Keratinocyte (primary cell): ENCODE measurements around the gene FANCB. TPM values are rescaled to one million over a fixed set of nuclear protein-coding genes. Genes with fewer than 3 reads are reported as not detected.

Experiments
- DNase-seq: peaks from one replicate; pipeline ENCODE4 v3.0.0-alpha.2; 2011; ENCODE audit warnings: low read depth, missing footprints, low spot score
- FAIRE-seq: peaks from 2 replicates; lab custom pipeline; 2011; peaks lifted over from hg19 to GRCh38; lab: Jason Lieb, UNC
- H2AFZ ChIP-seq: 2 replicates; pipeline ENCODE4 v1.6.0; 2012; ENCODE audit warnings: low read length, control low read depth, inconsistent platforms; ENCODE audit not compliant: control insufficient read depth
- H3K27ac ChIP-seq: 2 replicates; pipeline ENCODE4 v1.5.1; 2011; ENCODE audit warnings: low read length; ENCODE audit not compliant: control insufficient read depth, insufficient read depth
- H3K27me3 ChIP-seq: 3 replicates; pipeline ENCODE4 v1.6.0; 2011; ENCODE audit warnings: low read length; ENCODE audit not compliant: control insufficient read depth, insufficient read depth; ENCODE audit errors: extremely low read depth
- H3K36me3 ChIP-seq, 2 experiments: 2 replicates in 1 of 2; 3 replicates in 1 of 2; pipeline ENCODE4 v1.5.1; 2011; ENCODE audit warnings: low read length in 2 of 2, mild to moderate bottlenecking in 1 of 2; ENCODE audit not compliant: control insufficient read depth in 2 of 2, insufficient read depth in 2 of 2; ENCODE audit errors: extremely low read depth in 1 of 2
- H3K4me1 ChIP-seq: 3 replicates; pipeline ENCODE4 v1.5.1; 2011; ENCODE audit warnings: low read length; ENCODE audit not compliant: control insufficient read depth, insufficient read depth; ENCODE audit errors: extremely low read depth
- H3K4me2 ChIP-seq: 3 replicates; pipeline ENCODE4 v1.6.0; 2011; ENCODE audit warnings: low read depth, low read length; ENCODE audit not compliant: control insufficient read depth, insufficient read depth; ENCODE audit errors: extremely low read depth
- H3K4me3 ChIP-seq, 3 experiments: fragments of 200-600 bp in 1 of 3; sonication (generic) in 1 of 3; 2 replicates in 2 of 3; 3 replicates in 1 of 3; pipeline ENCODE4 v1.5.1; 2011 to 2016; ENCODE audit warnings: low read length in 3 of 3, mild to moderate bottlenecking in 3 of 3, control low read depth in 2 of 3, inconsistent platforms in 1 of 3, low read depth in 1 of 3, mixed read lengths in 1 of 3, mixed run types in 1 of 3, moderate library complexity in 1 of 3; ENCODE audit not compliant: control insufficient read depth in 2 of 3, insufficient read depth in 2 of 3; ENCODE audit errors: extremely low read depth in 1 of 3
- H3K79me2 ChIP-seq: 2 replicates; pipeline ENCODE4 v1.6.0; 2012; ENCODE audit warnings: low read length; ENCODE audit not compliant: control insufficient read depth, insufficient read depth
- H3K9ac ChIP-seq: 3 replicates; pipeline ENCODE4 v1.6.0; 2011; ENCODE audit warnings: low read length; ENCODE audit not compliant: control insufficient read depth, insufficient read depth; ENCODE audit errors: extremely low read depth
- H3K9me1 ChIP-seq: 3 replicates; pipeline ENCODE4 v1.6.0; 2011; ENCODE audit warnings: low read length; ENCODE audit not compliant: control insufficient read depth, insufficient read depth; ENCODE audit errors: extremely low read depth
- H3K9me3 ChIP-seq: 2 replicates; pipeline ENCODE4 v1.5.1; 2012; ENCODE audit warnings: low read depth, low read length; ENCODE audit not compliant: control insufficient read depth
- H4K20me1 ChIP-seq: 3 replicates; pipeline ENCODE4 v1.6.0; 2011; ENCODE audit warnings: low read length; ENCODE audit not compliant: control insufficient read depth, insufficient read depth; ENCODE audit errors: extremely low read depth
- EZH2 ChIP-seq: IDR thresholded peaks from one replicate; pipeline ENCODE4 v1.6.1; 2012; ENCODE audit warnings: inconsistent platforms, mild to moderate bottlenecking, low read length, moderate library complexity
- dilution Hi-C: fragments of 300-500 bp; cut with MboI; formaldehyde crosslinking; loops from one replicate; pipeline ENCODE4 v1.7.0; 2020; ENCODE audit warnings: low sequenced_read_pairs; ENCODE audit not compliant: extremely low pct_ligation_motif_present
- polyA plus RNA-seq, 5 experiments: library from polyadenylated mRNA; depleted of rRNA in 3 of 5; stranded (reverse) in 3 of 5; stranded (forward) in 1 of 5; unstranded in 1 of 5; fragments of >200 nt; gene quantifications; 1 replicate in 1 of 5; 2 replicates in 3 of 5; 3 replicates in 1 of 5; pipeline versions ENCODE4 v1.2.1 to v1.2.3, GENCODE V29; 2011 to 2012; ENCODE audit warnings: missing spikeins in 2 of 5, low read depth in 1 of 5, low replicate concordance in 1 of 5
- TF ChIP-seq, protein P1 (sequence below), 3 experiments: IDR thresholded peaks in 1 of 3; conservative IDR thresholded peaks in 1 of 3; optimal IDR thresholded peaks in 1 of 3; 2 replicates in 2 of 3; 3 replicates in 1 of 3; pipeline versions ENCODE3 to v1.5.1; 2011; ENCODE audit warnings: low read length in 3 of 3, mild to moderate bottlenecking in 3 of 3, moderate library complexity in 2 of 3, control low read depth in 1 of 3, inconsistent platforms in 1 of 3; ENCODE audit not compliant: insufficient read depth in 2 of 3; ENCODE audit errors: extremely low read depth in 1 of 3

FANCB gene
- polyA plus RNA-seq, 1 donor (not counting 4 experiments of a cell fraction or from before 2014, with no cell fraction given): 3.9 TPM

DNA sequence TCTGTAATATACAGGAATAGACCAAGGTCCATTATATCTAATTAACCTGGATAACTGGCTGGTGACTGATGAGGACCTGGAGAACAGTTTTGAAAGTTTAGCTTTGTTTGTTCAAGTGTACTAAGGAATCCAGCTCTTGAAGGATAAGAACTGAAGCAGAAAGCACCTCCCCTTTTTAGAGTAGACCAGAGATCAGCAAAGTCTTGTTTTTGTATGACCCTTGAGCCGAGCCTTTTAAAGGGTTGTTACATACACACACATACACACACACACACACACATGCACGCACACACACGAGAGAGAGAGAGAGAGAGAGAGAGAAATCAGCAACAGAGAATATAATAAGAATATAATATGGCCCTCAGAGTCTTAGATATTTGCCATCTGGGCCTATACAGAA is 13.4 kb upstream of the FANCB start:
- Histone ChIP-seq H3K36me3 (no peaks in the 10 kb centered on the region), H3K4me3 (no peak overlapping the region), H2AFZ (no peak overlapping the region), H3K9me3 (no peaks in the 10 kb centered on the region), H3K27ac (no peak overlapping the region), H3K9ac (no peak overlapping the region), H3K79me2 (no peaks in the 10 kb centered on the region), H3K27me3 (no peaks in the 10 kb centered on the region), H3K4me2 (no peak overlapping the region), H4K20me1 (no peaks in the 10 kb centered on the region), H3K4me1 (no peaks in the 10 kb centered on the region), H3K9me1 (no peaks in the 10 kb centered on the region)
- TF ChIP-seq EZH2: no peak
- TF ChIP-seq, protein P1, sequence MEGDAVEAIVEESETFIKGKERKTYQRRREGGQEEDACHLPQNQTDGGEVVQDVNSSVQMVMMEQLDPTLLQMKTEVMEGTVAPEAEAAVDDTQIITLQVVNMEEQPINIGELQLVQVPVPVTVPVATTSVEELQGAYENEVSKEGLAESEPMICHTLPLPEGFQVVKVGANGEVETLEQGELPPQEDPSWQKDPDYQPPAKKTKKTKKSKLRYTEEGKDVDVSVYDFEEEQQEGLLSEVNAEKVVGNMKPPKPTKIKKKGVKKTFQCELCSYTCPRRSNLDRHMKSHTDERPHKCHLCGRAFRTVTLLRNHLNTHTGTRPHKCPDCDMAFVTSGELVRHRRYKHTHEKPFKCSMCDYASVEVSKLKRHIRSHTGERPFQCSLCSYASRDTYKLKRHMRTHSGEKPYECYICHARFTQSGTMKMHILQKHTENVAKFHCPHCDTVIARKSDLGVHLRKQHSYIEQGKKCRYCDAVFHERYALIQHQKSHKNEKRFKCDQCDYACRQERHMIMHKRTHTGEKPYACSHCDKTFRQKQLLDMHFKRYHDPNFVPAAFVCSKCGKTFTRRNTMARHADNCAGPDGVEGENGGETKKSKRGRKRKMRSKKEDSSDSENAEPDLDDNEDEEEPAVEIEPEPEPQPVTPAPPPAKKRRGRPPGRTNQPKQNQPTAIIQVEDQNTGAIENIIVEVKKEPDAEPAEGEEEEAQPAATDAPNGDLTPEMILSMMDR (optimal IDR thresholded peaks at IDR 0.05 in 1 of 3, IDR thresholded peaks at IDR 0.05 in 1 of 3, conservative IDR thresholded peaks at IDR 0.05 in 1 of 3; ENCODE audit: extremely low read depth in 1 of 3, insufficient read depth in 2 of 3, low read length in 3 of 3): no peak
- DNase-seq (no peak), FAIRE-seq (no peak)
- dilution Hi-C loops: no loop called here

DNA sequence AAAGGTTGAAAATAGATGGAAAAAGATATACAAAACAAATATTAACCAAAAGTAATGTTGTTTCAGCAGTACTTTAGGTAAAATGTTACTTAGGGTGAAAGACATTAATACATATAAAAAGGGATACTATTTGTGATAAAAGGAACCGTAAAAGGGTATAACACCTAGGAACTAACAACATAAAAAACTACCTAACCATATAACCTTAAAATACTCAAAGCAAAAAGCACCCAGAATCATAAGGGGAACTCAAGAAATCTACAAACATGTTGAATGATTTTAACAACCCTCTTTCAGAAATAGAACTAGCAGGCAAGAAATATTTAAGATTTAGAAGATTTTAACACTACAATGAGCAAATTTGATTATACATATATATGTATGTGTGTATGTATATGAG is 11.8 kb upstream of the FANCB start:
- TF ChIP-seq, protein P1 (optimal IDR thresholded peaks at IDR 0.05 in 1 of 3, IDR thresholded peaks at IDR 0.05 in 1 of 3, conservative IDR thresholded peaks at IDR 0.05 in 1 of 3; ENCODE audit: extremely low read depth in 1 of 3, insufficient read depth in 2 of 3, low read length in 3 of 3): no peak
- no peak for TF ChIP-seq EZH2
- dilution Hi-C loops: no loop called here
- Histone ChIP-seq H3K27ac (no peak overlapping the region), H3K9ac (no peak overlapping the region), H3K9me3 (no peaks in the 10 kb centered on the region), H3K27me3 (no peaks in the 10 kb centered on the region), H3K9me1 (no peaks in the 10 kb centered on the region), H4K20me1 (no peaks in the 10 kb centered on the region), H3K79me2 (no peaks in the 10 kb centered on the region), H2AFZ (no peak overlapping the region), H3K36me3 (no peaks in the 10 kb centered on the region), H3K4me1 (no peaks in the 10 kb centered on the region), H3K4me3 (no peak overlapping the region), H3K4me2 (no peak overlapping the region)
- DNase-seq (no peak), FAIRE-seq (no peak)
